WERI-Rb-1 (cell line): ENCODE results near the gene GALNT13.

Experiments used
- DNase-seq: peaks from one replicate; pipeline ENCODE4 v3.0.0-alpha.2; 2020
- H3K27ac ChIP-seq: fragments of 250-450 bp; sonication (Bioruptor Pico); 2 replicates; pipeline ENCODE4 v1.5.1; 2020; ENCODE audit warnings: mild to moderate bottlenecking, moderate library complexity
- H3K27me3 ChIP-seq: fragments of 250-450 bp; sonication (Bioruptor Pico); 2 replicates; pipeline ENCODE4 v1.5.1; 2021; ENCODE audit warnings: mild to moderate bottlenecking, low read depth, moderate library complexity; ENCODE audit not compliant: insufficient read depth, severe bottlenecking
- H3K36me3 ChIP-seq: fragments of 250-450 bp; sonication (Bioruptor Pico); 2 replicates; pipeline ENCODE4 v1.5.1; 2020; ENCODE audit warnings: mild to moderate bottlenecking, moderate library complexity
- H3K4me3 ChIP-seq: 2 replicates; pipeline ENCODE4 v1.5.1; 2011; ENCODE audit warnings: low read depth, mild to moderate bottlenecking, control low read depth, low read length
- H3K9me3 ChIP-seq: fragments of 250-450 bp; sonication (Bioruptor Pico); 2 replicates; pipeline ENCODE4 v1.5.1; 2021; ENCODE audit warnings: mild to moderate bottlenecking, moderate library complexity; ENCODE audit not compliant: severe bottlenecking
- CTCF ChIP-seq: IDR thresholded peaks from 2 replicates; pipeline ENCODE4 v1.5.1; 2011; ENCODE audit warnings: low read depth, mild to moderate bottlenecking, control low read depth, inconsistent platforms, low read length

Gene GALNT13

GRCh38 chr2:154240316-154240715 lies 368.6 kb downstream of the GALNT13 start:
- TF ChIP-seq CTCF: no peak
- Histone ChIP-seq H3K9me3 (no peaks in the 10 kb centered on the region), H3K27ac (no peak overlapping the region), H3K36me3 (no peaks in the 10 kb centered on the region), H3K4me3 (no peak overlapping the region), H3K27me3 (no peaks in the 10 kb centered on the region)
- no peak for DNase-seq

- H3K27ac ChIP-seq: no peak overlapping the region
- H3K4me3 ChIP-seq: no peak overlapping the region
- H3K9me3 ChIP-seq: no peaks in the 10 kb centered on the region
- DNase-seq: no peak
- H3K36me3 ChIP-seq: no peaks in the 10 kb centered on the region
- H3K27me3 ChIP-seq: no peaks in the 10 kb centered on the region
- no peak for TF ChIP-seq CTCF
These were observed 369.2 kb downstream of the GALNT13 start for GRCh38 chr2:154240921-154241379.

- Histone ChIP-seq H3K36me3 (no peaks in the 10 kb centered on the region), H3K4me3 (no peak overlapping the region), H3K27me3 (no peaks in the 10 kb centered on the region), H3K27ac (no peak overlapping the region), H3K9me3 (no peaks in the 10 kb centered on the region)
- no peak for TF ChIP-seq CTCF
- DNase-seq: no peak
These were observed 371.0 kb downstream of the GALNT13 start for GRCh38 chr2:154242687-154243086.

GRCh38 chr2:154243685-154244084 lies 372.0 kb downstream of the GALNT13 start:
- no peak for TF ChIP-seq CTCF
- no peak for DNase-seq
- Histone ChIP-seq H3K27me3 (no peaks in the 10 kb centered on the region), H3K27ac (no peak overlapping the region), H3K4me3 (no peak overlapping the region), H3K9me3 (no peaks in the 10 kb centered on the region), H3K36me3 (no peaks in the 10 kb centered on the region)

- DNase-seq: no peak
- H3K4me3 ChIP-seq: no peak overlapping the region
- no peaks in the 10 kb centered on the region for H3K27me3 ChIP-seq
- no peaks in the 10 kb centered on the region for H3K9me3 ChIP-seq
- H3K36me3 ChIP-seq: no peaks in the 10 kb centered on the region
- H3K27ac ChIP-seq: no peak overlapping the region
- no peak for TF ChIP-seq CTCF
These were observed 373.2 kb downstream of the GALNT13 start for GRCh38 chr2:154244932-154245331.

- Histone ChIP-seq H3K36me3 (no peaks in the 10 kb centered on the region), H3K27me3 (no peaks in the 10 kb centered on the region), H3K4me3 (no peak overlapping the region), H3K27ac (no peak overlapping the region), H3K9me3 (no peaks in the 10 kb centered on the region)
- no peak for DNase-seq
- TF ChIP-seq CTCF: no peak
These were observed 375.8 kb downstream of the GALNT13 start for GRCh38 chr2:154247503-154247902.
